ENCODE measurements around the gene GAN.

The GAN gene

GRCh38 chr16:81432937-81433557, 118.3 kb downstream of the GAN start:
- FAIRE-seq, result no peak

- no peak for FAIRE-seq
Measured at GRCh38 chr16:81435103-81435502, 120.3 kb downstream of the GAN start.

- FAIRE-seq, result no peak
Measured at GRCh38 chr16:81435567-81435966, 120.8 kb downstream of the GAN start.

GRCh38 chr16:81436386-81436785, 121.6 kb downstream of the GAN start:
- FAIRE-seq, result no peak

GRCh38 chr16:81437865-81438264, 123.1 kb downstream of the GAN start:
- no peak for FAIRE-seq
